CD4-positive, alpha-beta T cell treated with Interleukin-6 at 100 ng/mL for 8 hours (primary cell): ENCODE measurements around the gene G0S2.

Experiments
- DNase-seq: peaks from one replicate; pipeline ENCODE4 v3.0.0-alpha.2; 2020; ENCODE audit warnings: mixed read lengths, low spot score

G0S2 gene

DNA sequence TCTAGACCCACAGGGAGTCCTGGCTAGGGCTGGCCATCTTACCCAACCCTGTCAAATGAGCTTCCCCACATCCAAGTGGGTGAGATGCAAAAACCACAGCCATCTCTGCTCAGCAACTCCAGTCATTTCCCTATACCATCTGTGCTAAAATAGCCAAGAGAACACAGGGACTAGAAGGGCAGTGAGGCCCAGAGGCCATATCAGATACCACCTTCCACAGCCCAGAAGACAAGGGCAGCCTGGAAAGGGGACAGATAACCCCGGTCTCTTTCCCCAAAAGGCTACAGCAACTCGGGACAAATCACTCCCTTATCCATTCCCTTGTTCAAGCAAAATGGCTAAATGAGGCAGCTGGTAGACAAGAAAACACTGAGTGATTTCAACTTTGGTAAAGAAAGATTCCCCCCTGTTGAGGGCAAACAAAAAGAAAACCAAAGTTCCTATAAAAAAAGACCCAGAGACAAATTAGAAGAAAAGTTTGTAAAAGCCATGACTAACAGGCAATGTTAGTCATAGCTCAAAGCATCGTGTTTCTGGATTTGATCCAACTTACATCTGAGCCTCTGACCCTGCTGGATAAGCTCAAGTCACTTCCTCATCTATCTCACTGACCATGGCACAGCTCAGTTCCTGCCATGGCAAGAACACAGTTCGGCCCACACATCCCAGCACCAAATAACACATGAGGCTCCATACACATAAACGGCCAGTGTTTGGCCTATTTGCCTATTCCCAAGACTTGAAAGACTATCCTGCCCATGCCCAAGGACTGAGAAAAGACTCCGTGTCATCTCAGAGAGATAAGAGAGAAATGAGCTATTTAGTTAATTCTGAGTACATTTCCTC is 26.1 kb upstream of the G0S2 start:
- DNase-seq = no peak

DNA sequence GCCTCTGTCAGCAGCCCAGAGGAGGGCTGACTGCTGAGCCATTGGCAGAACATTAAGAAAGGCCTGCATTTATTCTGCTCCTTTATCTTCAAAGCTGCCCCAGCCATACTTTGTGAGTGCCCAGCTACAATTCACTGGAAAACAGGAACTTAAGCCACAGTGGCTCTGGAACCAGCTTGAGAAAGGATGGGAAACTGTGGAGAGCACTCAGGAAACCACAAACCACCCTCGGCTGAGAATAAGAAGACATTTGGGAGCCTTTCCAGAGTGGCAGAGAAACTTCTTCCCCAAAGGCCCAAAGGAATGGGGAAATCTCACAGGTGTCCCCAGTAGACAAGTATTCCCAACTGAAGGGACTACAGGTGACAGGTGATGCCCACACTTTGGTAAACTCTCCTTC is 24.8 kb upstream of the G0S2 start:
- DNase-seq = no peak

DNA sequence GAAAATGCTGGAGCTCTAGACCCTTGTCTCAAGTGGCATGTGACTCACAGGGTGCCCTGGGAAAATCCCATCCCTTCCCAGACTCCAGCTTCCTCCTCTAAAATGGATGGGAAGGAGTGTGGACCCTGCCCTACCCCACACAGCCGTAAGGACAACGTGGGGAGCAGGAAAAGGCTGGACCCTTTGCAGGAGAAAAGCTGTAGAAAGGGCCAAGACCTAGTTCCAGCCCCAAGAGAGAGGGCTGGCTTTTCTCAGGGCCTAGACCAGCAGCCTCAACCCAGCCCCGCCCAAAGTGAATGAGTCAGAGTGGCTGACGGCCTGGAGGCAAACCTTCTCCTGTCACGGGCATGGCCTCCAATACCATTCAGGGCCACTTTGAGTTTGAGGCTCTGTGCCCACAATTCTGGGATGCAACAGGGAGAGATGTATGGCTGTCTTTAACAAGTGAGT is 24.0 kb upstream of the G0S2 start:
- DNase-seq = peak; percentile 53

DNA sequence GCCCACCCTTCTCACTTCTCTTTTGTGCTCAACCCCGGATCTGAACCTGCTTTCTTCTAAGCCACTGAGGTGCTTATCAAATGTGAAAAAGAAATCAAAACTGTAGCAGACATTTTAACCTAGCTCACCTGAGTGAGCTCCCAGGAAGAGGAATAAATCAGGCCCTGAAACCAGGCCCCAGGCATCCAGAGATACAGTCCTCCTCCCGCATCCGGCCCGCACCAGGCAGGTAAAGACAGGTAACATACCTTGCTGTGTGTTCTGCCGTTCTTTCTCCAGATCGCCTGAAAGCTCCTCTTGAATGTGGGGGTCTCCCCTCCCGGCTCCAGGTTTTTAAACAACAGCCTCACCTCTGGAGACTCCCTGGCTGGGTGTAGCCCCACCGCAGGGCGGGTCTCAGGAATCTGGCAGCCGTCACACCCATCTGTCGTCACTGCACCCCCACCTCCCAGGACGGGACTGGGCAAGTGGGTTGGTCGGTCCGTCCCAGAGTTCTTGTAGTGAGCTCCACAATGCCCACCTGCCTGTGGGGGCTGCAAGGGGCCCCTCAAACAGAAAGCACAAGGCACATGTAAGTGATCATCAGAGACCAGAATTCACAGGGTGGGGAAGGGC is 23.0 kb upstream of the G0S2 start, which contains the start of gene LAMB3:
Gene LAMB3 (minus strand): TSS at position 305 of the 615 bp plus-strand sequence. CDS start 1,481 bp downstream, outside the sequence.
- no peak for DNase-seq

DNA sequence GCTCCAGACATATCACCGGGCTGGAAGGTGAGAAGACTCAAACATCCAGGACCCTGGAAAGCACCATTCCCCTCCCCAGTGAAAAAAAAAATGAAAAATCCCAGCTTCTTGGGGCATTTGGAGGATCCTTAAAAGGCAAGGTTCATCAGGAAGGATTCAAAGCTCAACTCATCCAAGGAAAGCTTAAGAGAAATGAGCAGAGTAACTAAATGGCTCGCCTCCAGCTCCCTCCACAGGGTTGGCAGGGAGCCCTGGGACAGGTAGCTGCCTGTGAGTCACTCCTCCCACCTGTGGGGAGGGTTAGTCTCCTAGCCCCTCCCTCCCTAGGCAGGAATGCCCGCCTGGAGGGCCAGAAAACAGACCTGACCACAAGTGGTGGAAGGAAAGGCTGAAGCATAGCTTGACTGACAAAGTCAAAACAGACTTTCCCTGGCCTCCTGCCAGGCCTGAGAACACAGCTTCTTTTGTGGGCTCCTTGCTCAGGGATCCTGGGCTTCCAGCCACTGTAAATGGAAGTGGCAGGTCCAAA is 22.3 kb upstream of the G0S2 start:
- peak; percentile 11 for DNase-seq

DNA sequence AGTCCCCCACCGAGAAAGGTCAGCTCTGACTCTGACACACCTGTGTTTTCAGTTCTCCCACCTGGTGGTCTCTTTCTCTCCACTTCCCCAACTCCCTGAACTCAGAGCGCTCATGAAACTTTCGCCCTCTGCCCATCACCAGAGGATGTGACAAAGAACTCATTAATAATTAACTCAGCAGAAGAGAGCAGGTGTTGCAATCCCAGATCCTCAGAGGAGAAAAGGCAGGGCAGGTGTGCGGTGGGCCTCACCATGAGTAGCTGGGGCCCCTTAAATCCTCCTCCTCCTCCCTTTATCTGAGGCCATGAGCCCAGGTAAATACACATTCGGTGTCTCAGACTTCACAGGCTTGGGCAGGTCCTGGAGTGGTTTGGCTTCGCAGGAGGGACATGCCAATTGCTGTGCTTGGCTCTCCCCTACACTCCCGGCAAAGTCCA is 21.3 kb upstream of the G0S2 start:
- DNase-seq = no peak

DNA sequence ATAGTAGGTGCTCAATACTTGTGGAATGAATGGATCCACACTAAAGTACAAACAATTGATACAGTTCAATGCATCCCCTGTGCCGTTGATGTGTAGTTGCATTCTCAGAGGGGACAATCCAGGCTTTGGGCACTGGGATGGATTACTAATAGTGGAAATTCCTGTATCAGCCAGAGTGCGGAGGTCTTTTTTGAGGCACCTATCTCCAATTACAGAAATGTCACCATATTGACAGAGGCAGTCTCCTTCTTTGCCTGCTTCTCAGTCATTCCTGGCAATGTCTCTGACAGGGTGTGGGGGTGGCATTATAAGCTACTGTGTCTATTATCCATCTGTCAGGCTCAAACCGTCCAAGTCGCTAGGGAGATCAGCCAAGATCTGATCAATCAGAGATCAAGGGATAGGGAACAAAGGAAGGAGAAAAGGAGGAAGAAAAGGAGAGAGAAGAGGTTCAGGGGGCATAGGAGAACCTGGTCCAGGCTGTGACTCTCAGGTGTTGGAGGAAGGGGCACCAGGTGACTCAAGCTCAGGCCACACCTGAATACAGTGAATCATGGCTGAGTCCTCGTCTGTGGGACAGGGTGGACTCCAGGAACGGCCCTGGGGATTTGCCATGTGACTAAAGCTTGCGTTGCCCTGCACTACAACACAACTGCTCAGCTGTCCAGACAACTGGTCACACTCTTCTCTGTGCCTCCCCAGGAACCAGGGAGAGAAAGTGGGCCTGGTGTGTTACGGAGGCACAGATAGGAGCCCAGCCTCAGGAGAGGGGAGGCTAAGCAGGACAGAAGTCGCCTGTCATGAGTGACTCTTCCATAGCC is 19.6 kb upstream of the G0S2 start:
- no peak for DNase-seq

DNA sequence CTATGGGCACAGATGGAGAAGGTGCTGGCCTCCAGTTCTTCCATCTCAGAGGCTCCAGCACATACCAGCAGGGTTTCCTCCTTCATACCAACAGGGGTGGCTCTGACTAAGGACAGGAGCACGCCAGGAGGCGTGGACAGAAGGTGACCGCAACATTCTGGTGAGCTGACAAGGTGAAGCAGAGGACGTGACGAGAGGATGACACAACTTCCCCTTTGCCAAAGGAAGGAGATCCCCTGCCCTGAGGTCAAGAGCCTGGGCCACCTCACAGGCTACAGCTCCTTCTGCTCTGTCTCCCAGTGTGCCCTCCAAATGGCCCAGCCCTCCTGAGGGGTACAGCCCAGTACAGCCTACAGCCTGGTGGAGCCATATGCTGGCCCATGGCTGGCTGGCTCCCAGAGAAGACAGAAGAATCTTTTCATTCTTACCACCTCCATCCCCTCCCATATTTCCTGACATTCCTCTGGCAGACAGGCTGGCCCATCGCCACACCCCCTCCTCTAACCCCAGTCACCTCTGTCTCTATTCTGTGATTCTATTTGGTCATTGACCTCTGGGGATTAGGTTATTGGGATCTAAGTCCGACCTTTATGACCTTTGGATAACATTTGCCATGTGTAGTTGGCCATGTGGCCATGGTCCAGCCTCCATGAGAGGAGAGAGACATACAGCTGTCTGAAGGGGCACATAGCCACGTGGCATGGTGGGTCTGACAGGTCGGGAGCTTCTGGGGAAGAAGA is 17.9 kb upstream of the G0S2 start:
- DNase-seq = no peak

DNA sequence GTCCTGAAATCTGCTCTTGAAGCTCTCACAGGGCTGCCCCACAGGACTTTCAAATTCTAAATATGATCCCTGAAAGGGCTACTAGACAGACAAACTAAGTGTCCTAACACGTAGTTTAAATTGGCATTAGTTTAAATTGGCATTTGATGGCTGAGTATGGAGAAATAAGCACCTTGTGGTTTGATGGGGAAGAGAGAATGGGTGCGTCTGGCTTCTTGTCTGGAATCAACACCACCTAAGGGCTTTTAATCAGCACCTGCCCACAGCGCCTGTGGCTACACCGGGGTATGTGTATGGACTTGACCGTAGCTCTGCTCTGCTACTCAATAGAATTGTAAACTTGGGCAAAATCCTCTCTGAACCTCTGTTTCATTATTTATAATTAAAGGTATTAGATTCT is 17.3 kb upstream of the G0S2 start:
- DNase-seq = no peak

DNA sequence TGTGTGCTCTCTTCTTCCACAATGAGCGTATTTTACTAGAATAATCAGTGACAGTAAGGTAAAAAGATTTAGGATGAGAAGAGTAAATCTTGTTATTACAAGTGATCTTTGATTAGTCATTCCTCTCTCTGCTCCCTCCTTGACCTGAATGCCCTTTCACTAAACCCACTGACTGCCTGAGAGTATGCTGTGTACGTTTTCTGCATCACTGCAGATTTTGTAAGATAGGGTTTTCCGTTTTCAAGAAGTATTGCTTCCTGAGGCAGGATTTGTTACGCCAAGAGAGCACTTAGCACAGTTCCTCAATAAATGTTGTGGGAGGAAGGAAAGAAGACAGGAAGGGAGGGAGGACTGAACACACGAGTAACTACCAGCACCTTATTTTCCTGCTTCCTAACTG is 15.3 kb upstream of the G0S2 start:
- no peak for DNase-seq

DNA sequence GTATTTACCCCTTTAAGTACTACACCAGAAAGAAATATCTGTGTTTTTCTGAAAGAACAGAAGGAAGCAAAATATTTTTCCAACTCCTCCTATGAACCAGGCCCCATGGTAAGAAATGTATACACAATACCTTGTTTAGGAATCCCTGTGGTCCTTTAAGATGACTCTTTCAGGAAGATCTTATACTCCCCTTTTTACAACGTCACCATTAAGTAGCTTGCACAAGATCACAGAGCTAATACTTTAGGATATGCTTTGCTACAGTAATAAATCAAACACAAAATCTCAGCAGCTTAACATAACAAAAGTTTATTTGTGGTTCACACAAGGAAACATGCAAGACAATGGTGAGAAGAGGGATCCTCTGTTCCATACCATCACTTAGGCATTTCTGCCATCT is 14.1 kb upstream of the G0S2 start:
- DNase-seq = no peak

DNA sequence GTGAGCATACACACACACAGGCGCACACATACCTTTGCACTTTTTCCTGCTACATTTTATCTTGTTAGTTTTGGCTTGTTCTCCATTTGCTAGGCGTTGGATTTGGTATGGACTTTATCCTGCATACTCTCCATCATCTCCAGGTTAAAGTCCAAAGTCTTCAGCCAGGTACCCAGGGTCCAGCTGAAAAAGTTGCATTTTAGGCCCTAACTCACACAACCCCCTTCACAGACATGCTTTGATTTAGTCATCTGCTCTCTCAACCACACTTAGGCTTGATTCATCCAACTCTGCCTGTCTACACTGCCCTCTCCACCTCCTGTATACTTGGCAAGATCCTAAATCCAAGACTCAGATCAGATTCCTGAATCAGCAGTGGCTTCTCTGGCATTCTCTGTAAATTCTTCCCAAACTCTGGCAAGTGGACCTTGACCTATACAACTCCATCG is 12.3 kb upstream of the G0S2 start:
- no peak for DNase-seq

DNA sequence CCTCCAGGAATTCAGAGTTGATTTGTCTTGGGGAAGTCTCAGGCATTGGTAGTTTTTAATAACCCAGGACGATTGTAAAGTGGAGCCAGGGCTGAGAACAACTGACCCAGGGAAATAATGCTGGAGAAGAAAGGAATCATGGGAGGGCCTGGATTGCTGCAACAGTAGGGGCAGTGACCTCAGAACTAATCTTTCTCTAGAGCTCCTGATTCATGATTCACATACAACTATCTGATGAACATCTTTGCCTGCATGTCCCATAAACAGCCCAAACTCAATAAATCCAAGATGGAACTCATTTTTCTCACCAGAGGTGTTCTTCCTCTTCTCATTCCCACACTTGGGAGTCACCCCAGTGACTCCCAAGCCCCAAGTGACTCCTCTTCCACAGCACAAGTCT is 8.1 kb upstream of the G0S2 start:
- DNase-seq = no peak

DNA sequence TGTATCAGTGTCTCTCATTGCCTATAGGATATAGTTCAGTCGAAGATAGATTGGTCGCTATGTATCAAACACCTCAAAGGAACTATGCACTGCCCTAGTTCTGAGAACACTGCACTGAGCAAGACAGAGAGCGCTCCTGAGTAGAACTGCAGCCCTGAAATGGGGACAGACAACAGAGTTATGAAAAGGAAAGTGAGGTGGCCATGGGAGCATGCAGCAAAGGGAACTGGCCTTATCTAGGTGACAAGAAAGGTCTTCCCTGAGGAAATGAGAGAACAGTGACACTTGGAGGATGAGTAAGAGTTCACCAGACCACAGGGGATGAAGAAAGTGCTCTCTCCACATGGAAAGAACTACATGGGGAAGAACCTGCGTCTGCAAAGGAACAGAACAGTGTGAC is 7.5 kb upstream of the G0S2 start:
- no peak for DNase-seq

DNA sequence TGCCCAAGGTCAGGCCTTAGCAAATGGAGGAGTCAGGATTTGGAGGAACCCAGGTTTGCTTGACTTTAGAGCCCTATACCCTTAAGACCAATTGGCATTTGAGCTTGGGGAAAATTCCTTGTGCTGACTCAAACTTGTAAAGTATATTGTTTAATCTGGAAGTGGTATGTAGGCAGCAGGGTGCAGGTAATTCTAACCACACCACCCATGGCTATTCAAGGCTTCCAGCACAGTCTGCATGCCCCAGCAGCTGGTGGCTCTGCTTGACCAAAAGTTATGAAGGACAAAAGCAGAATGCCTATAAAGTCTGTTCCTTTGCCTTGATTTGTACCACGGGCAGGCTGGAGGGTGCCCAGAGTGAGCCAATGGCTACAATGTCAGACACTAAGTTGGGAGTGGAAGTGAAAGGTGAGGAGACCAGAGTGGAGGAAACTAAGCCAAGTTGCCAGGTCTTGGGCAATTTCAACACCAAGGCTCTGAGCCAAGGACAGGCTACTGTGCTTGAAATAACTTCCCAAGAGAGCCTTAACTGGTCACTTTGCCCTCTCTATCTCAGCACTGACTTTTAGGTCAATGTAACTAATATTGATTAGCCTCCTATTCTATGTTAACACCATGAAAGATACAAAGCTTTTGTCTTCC is 4.7 kb upstream of the G0S2 start:
- DNase-seq = no peak

DNA sequence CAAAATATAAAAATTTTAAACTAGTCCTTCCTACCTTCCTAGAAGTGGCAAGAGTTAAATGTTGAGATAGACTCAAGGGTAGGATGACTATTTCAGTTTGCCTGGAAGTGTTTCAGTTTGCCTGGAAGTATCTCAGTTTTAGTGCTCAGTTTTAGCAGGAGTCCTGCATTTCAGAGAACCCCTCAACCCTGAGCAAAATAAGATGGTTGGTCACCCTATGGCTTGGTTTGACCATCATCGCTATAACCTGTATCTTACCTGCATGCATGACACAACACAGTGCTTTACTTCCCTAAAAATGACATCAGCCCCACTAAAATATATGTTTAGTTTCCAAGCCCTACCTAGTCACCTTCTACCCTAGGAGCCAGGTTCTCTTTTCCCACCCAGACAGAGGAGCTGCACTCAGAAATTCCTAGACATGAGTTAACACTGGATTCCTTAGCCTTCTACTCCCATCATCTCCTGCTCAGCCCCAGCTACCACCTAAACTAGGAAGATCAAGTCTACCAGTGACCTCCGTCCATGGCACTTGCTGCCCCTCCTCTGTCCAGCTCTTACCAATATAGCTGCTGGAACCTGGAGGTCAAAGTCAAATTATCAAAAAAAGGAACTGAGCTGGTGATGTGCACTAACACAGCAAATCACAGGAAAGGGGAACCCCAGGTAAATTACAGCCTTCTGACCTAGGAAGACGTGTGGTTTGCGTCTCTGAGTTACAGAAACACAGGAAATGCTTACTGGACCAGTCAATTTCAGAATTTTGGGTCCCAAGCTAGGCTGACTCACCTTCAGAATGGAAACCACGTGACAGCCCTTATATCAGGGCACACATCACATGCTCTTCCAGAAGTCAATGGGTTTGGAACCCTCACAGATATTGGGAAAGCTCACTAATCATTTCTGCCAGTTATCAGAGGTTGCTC is 2.2 kb upstream of the G0S2 start:
- DNase-seq = peak; percentile 53

DNA sequence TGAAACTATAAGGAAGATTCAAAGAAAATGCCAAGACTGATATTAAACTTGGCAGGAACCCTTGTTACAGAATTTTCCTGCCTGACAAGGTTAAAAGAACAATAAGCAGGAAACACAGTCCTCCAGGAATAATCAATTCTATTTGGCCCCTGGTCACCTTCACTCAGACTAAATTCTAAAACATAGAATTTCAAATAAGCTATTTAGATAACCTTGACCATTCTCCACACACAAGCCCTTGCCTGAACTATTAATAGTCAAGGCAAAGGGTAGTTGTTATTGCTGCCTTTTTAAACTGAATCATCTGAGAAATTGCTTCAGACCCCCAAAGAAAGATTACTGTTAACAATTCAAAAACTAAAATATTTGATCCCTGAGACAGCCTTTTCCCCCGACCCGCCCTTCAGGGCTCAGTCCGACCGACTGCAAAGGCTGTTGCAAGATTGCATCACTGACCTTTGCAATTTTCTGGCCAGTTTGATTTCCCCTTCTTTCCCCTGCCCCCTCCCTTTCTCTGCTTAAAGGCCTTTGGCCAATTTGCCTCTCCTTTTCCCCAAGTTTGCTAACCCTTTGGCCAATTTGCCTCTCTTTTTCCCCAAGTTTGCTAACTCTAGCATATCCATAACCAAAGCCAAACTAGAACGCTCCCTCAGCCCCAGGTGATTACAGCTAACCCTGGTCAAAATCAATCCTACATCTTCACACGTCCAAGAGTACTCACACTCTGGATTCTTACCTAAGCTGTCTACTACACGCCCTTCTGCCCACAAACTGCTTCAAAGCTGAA is 1.4 kb upstream of the G0S2 start:
- no peak for DNase-seq

DNA sequence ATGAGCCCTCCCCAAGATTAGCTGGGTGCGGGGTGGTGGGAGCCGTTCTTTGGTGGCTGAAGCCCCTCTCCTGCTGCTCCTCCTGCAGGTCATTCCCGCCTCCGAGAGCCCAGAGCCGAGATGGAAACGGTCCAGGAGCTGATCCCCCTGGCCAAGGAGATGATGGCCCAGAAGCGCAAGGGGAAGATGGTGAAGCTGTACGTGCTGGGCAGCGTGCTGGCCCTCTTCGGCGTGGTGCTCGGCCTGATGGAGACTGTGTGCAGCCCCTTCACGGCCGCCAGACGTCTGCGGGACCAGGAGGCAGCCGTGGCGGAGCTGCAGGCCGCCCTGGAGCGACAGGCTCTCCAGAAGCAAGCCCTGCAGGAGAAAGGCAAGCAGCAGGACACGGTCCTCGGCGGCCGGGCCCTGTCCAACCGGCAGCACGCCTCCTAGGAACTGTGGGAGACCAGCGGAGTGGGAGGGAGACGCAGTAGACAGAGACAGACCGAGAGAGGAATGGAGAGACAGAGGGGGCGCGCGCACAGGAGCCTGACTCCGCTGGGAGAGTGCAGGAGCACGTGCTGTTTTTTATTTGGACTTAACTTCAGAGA is 448 bp downstream of the G0S2 start:
- DNase-seq = no peak
